ENCODE data around the gene TAGLN3. TPM values are rescaled to one million over a fixed set of nuclear protein-coding genes. Genes with fewer than 3 reads are reported as not detected.
A peak's percentile ranks its signal among the peaks of the same experiment; 100 is the strongest.
"Not testable (repeated sequence)": the region's sequence is repeated elsewhere in the genome, so short reads cannot be mapped to it uniquely, and the experiment has no call there.

The TAGLN3 gene
- total RNA-seq, 1 donor from 2014 or later: 0.85 TPM

DNA sequence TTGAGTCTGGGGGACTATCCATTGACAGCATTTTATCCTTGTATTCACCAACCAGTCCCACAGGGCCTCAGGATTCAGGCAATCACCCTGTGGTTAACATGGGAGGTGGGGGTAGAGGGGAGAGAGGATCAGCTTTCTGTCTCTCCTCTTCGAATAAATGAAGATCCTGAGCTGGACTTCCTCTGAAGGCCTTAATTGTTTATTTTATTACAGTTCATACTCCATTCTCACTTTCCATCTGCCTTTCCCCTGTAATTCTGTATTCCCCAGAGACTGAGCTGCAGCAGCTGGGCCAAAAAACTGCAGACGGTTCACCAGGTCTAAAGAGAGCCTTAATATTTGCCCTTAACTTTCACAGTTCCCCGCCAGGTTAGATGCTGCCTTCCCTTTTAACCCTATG lies 11.9 kb downstream of the TAGLN3 start:
- DNase-seq: no peak

DNA sequence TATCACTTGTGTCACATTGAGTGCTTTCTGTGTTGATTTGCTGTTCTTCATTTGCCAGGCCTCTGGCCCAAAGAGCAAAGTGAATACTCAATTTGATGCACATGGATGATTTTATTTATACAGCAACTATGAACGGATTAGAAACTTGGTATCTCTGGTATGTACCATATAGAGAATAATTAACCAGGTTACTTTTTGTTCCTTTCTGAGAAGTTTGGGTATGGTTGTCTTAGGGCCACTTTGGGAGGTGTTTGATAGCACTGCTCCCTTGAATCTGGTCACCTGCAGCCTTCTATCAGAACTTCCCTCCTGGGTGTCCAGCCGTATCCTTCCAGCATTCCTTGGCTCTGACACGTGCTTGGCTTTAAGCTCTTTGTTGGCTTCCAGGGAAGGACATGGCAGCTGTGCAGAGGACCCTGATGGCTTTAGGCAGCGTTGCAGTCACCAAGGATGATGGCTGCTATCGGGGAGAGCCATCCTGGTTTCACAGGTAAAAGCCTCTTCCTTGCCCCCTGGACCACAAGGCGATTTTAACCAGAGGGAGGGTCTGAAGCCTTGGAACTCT lies 12.7 kb downstream of the TAGLN3 start:
- no peak for DNase-seq

DNA sequence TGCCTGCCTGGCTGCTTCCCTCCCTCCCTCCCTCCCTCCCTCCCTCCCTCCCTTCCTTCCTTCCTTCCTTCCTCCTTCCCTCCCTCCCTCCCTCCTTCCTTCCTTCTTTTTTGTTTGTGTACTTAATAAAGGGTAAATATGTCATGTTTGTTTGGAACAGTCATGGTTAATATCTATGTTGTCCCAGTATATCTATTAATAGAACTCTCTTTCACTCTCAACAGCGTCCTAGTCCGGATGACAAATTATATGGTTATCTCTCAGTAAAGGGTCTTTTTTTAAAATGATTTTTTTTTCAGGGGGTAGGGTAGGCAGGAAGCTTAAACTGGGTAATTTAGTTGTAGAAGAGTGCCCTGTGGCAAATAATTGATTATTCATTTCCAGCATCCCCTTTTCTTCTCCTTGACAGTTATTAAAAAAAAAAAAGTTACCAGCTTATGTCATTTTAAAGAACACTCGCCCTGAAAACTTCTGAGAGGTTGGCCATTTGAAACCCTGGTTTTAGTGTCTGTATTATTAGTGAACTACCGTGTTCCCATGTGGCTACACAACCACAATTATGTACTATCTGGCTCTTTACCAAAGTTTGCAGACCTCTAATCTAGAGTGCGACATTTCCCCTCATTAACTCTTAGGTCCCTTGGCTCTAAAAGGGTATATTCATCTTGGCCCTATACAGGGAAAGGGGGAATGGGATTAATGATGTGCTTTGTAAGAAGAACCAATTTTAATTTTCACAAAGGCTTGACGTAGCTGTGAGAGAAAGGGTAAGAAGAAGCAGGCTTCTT lies 13.7 kb downstream of the TAGLN3 start:
- DNase-seq: no peak

DNA sequence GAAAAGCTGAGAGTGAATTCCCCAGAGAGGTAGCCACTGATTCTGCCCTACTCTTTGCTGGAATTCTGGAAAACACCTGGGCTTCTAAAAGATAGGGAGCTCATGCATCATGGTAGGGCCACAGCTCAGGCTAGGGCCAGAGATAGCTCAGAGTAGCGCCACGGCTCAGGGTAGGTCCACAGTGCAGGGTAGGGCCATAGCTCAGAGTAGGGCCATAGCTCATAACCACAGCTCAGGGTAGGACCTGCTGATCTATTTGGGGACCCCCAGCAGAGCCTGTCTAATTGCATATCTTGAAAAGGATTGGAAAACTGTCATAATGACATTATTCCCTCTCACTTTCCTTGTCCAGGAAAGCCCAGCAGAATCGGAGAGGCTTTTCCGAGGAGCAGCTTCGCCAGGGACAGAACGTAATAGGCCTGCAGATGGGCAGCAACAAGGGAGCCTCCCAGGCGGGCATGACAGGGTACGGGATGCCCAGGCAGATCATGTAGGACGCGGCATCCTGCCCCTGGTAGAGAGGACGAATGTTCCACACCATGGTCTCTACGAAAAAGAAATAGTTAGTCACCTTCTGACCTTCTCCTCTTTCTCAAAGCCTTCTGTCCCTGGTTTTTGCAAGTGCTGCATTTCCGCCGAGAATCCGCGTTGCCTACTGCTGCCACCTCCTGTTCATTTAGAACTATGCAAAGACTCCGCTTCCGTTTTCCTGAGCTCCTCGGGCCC lies 14.5 kb downstream of the TAGLN3 start:
- peak; percentile 84 for DNase-seq

DNA sequence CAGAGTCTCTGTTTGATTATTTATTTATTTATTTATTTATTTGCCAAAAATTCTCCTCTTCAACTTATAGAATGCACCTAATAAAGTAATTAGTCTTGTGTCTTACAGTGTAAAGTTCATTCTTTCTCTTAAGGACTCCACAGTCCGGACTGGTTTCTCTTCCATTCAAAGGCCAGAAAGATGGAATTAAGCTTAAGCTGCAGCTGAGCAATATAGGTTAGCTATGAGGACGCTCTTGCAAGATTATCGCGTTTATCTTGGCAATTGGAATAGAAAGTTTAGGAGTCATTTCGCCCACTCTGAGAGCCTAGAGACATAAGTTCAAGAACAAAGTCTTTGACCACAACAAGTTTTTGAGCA lies 15.0 kb downstream of the TAGLN3 start:
- peak; percentile 7 for DNase-seq

DNA sequence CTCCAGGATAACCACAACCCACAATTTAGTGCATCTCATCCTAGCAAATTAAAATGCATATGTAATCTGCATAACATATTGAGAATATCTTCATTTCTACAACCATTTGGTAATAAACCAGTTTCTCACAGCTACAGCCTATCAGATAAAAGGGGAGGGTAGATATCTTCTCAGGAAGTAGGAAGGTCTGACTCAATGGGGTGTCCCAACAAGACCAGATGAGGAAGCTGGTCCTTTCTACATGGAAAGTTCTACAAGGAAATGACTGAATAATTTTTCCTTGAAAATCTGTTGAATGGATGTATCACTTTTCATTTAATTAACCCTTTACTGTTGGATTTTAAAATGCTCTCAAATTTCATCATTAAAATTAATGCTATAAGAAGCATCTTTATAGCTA lies 18.4 kb downstream of the TAGLN3 start:
- DNase-seq: peak; percentile 9

DNA sequence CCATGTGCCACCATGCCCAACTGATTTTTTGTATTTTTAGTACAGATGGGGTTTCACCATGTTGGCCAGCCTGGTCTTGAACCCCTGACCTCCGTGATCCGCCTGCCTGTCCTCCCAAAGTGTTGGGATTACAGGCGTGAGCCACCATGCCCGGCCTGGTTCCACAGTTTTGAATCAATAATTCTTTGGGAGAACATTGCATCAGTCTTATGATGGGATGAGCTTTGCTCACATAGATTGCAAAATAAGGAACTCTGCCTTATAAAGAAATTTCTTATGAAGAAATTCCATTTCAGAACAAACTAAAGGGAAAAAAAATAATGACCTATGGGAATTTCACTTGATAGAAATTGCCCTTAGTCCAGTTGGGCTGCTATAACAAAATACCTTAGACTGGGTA lies 20.0 kb downstream of the TAGLN3 start:
- DNase-seq: no peak

DNA sequence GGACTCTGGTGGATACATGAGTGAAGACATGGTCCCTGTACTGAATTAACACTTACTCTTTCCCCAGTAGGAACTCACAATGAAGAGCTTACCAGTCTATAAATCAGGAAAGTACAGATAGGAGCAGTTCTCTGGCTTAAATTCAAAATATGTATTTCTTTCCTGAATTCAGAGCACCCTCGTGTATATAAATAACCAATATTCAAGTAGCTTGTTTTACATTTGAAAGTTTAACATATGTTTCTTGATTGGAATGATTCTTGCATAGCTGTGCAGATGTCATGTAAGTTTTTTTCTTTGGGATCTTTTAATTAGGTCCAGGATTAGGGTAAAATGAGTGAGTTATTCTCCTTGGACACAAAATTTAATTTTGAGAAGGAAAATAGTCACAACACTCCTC lies 21.0 kb downstream of the TAGLN3 start:
- DNase-seq: no peak

DNA sequence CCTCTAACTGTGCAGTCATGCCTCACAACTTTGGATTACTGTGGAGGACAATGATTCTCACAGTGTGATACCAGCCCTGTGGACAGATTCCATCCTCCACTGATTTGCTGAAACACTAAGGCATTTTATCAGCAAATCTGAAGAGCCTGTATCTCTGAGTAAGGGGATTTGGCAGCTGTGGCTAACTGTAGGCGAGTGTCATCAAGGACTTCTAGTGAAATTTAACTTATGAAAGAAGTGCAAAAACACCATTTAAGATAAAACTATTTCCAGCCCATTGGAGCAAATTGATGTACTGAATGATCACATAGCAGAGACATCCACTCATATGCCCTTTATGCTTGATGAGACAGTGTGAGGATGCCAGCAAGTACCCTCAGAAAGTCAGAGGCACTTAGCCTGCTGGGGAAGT lies 22.0 kb downstream of the TAGLN3 start:
- no peak for DNase-seq

DNA sequence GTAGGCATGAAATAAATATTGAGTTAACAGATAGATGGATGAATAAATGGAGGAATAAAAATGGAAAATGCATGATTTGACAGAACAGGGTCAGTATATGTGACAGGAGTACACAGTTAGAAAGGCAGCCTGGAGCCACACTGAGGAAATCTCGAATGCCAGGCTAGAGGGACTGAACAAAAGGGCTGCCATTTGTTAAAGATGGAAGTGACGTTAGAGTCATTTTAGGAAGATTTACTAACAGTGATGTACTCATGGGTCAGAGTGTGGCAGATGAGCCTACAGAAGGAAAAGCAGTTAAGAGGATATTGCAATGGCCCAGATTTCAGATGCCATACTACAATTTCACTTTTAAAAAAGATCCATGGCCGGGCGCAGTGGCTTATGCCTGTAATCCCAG lies 28.4 kb downstream of the TAGLN3 start:
- DNase-seq: no peak

DNA sequence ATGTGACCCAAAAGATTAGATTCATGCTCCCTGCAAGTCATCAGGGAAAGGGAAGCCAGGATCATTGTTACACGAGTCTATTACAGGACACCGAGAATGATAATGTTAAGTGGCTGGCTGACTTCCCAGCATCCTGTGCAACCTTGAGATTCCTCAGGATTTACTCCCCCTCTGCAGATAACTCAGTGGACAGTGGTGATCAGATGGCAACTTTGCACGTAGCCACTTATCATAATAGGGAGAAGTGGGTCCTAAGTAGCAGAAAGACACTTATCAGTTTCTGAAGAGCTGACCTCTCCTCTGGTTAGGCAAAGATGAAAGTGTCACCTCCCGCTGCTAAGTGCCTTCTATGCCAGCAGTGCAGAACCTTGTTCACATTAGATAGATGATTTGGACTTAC lies 29.1 kb downstream of the TAGLN3 start:
- no peak for DNase-seq

DNA sequence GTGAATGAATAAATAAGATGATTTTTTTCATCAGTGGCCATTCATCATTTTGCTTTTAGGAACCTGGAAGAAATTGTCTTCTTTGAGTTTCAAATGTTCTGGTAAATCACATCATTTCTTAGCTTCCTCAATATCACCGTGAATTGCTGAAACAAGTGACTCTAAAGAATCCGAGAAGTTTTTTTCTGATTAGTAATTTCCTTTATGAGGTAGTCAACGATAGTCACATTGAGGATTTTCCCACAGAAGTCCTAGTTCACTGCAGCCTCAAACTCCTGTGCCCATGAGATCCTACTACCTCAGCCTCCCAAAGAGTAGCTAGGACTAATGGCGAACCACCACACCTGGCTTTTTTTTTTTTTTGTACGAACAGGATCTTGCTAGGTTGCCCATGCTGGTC lies 32.2 kb downstream of the TAGLN3 start:
- DNase-seq: peak; percentile 7

DNA sequence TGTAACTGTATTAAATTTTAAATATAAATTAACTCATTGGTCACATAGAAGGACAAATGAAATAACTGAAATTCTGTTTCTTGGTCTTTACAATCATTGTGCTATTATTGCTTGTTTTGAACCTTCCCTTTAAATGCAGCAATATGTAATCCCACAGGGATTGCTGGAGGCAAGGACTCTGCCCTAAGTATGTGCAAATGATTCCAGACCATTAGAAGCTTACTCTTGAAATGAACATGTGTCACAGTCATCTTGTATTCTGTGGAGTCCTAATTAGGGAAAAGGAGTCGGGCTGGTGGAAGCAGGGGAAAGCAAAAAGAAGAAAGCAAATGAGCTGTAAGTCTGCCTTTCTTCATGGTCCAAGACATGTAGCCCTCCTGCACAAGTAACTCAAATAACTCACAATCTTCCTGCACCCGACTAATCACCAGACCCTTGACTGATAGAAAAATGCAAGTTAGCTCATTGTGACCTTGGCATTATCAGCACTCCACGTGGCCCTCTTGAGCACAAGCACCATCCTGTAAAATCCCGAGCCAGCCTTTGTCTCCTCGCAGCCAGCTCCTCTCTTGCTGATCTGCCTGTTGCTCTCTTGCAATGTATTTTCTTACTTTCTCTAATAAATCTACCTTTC lies 33.5 kb downstream of the TAGLN3 start:
- DNase-seq: no peak

DNA sequence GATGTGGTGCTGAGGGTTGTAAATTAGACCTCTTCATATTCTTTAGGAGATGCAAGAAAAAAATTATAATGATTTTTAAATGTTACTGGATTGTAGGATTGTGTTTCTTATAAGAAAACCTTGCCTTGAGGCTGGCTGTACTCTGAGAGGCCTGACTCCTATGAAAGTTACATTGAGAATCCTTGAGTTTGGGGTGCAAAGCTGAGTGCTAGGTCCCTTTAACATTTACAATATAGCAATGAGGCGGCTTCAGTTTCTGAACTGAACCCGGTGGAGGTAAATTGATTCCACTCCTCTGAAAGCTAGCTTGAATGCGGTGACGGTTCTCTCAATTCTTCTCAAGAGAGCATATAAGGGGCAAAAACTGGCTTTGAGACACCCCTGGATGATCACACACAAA lies 35.7 kb downstream of the TAGLN3 start, which contains the start of gene TMPRSS7:
Gene TMPRSS7 (plus strand): TSS at position 301 of the 400 bp plus-strand sequence. CDS start 110 bp downstream, outside the sequence.
- DNase-seq: no peak

DNA sequence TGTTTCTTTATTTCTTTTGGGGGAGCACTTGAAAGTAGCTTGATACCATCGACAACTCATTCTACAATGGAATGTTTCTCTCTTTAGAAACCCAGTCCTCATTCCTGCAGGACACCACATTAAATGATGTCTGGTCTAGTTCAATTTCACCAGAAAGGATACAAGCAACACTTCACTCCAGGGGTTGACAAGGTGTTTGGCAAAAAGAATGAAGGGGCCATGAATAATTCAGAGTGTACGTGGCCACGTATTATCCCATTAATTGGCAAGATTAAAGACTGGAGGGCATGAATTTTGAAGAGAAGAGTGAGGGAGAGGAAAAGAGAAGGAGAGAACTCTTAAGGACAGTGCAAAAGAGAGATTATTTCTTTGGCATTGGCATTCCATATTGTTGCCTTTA lies 36.5 kb downstream of the TAGLN3 start:
- DNase-seq: no peak

DNA sequence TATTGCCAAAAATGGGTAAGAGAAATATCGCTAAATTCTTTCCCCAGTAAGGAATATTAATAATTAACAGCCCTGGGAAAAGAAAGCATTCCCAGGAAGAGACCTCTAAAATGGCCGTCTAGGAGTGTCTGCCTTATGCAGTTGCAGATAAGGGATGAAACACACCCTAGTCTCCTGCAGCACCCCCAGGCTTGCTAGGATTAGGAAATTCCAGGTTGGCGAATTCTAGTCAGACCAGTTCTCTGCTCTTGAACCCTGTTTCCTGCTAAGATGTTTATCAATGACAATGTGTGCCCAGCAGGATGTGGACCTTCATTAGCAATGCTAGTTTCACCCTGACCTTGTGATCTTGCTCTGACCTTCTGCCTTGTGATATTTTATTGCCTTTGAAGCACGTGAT lies 38.5 kb downstream of the TAGLN3 start:
- DNase-seq: not testable (repeated sequence)

DNA sequence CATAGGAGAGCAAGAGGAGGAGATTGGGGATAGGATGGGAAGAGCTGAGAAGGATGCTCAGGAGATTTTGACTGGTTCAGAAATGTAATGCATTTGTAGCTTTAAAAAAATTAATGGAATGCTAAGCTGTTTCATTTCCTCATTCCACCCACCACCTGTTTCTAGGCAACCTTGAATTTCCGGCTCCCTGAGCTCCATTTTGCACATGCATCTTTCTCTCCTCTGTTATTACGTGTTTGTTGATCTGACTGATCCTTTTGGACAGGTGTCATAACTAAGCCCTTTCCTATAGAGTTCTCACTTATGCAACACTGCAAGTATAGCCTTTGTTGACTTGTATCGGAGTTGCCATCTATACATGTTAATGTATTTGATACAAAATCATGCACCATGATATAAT lies 40.1 kb downstream of the TAGLN3 start:
- peak; percentile 32 for DNase-seq

DNA sequence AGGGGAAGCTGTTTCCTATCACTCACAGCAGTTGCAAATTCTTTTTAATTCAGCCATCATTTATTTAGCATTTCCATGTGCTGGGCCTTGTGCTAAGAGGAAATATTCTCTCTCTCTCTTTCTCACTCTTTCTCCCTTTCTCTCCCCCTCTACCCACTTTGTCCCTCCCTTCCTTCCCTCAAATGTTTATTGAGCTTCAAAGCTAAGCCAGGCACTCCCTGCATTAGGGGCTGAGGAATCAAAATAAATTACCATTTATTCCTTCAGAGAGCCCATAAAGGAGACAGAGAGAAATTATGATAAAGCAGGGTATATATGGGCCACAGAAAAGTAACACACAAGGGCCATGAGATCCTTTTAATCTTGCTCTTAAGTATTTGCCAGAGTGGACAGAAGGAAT lies 42.6 kb downstream of the TAGLN3 start:
- DNase-seq: no peak

DNA sequence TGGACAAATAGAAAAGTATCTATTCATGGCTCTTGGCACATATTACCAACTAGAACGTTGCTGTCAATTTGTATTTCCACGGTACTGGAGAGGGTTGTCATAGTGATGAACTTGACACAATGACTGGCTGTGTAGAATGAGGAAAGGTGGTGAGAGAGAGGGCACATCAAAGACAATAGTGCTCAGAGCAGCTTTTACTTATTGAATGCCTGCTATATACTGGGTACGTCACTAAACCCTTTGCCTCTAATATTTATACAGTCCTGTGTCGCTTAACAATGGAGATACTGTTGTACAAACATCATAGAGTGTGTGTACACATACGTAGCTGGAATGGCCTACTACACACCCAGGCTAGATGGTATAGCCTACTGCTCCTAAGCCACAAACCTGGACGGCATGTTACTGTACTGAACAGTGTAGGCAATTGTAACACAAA lies 44.1 kb downstream of the TAGLN3 start:
- peak; percentile 21 for DNase-seq

DNA sequence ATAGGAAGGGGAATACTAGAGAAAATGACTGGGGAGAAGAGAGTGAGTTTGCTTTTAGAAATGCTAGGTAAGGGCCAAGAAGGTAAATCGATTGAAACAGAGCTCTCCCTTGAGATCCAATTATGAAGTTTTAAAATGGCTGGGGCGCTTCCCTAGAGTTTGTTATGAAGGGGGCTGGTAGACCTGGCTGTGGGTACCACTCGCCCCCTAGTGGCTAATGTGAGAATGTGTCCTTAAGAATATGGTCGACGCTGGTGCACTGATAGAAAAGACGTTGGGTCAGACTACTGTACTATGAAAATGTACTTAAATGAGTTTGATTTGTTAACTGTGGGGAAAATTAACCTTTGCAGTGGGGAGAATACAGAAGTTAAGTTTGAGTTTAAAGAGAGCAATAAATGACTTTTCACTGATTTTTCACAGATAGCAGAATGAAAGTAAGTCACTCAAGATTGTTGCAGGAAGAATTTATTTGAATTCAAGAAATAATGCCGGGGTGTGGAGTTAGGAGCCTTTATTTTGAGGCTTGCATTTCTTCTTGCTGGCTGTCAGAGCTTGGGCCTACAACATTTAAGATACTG lies 45.0 kb downstream of the TAGLN3 start:
- DNase-seq: peak; percentile 82

DNA sequence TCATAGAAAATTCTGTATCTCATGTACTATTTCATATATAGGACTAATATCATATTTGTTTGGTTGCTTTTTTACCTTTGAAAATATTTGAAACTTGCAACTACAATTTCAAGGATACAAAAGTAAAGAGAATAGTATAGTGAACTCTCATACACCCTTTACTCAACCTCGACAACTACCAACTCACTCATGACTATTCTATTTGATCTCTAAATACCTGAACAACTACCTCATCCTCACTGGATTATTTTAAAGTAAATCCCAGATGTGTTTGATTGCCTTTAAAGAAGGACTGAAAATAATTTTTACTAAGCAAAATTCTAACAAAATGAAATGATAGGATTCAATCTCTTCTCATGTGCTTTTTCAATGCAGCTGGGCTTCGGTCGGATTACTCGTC lies 47.9 kb downstream of the TAGLN3 start:
- DNase-seq: no peak

DNA sequence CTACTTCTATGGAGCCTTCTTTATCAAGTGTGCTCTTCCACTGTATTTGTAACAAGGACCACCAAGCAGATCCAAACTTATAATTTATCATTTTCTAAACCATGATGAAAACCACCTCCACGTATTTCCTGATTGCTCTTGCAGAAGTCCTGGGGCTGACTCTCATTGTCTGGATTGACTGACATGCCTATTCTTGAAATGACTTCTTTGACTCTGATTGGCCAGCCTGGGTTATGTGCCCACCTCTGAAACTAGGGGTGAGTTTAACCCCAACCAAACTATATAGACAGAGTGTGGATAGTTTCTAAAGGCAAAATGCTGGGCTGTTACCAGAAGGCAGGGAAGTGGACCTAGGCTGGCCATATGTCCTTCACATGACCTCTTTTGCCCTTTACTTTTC lies 48.5 kb downstream of the TAGLN3 start:
- no peak for DNase-seq

DNA sequence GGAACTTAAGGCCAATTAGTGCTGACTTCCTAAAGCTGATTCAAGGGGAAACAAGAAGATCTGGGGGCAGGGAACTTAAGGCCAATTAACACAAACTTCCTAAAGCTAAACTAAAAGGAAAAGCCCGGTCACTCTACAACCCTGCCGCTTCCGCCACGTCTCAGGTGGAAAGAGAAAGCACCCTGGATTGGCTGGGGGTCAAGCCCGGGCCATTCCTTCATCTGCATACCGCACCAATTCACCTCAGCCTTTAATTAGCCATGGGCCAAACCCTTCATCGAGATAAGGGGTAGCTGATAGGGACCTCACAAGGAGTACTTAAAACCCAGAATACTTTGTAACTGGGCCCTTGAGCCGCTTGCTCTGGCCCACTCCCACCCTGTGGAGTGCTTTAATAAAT lies 50.2 kb downstream of the TAGLN3 start:
- DNase-seq: no peak
